T-cell (primary cell): ENCODE results near the gene JAG1. TPM values are rescaled to one million over a fixed set of nuclear protein-coding genes. Genes with fewer than 3 reads are reported as not detected.

ENCODE experiments used
- ATAC-seq, 4 experiments: fragments of 200-7000 bp in 3 of 4; fragments of 150-1000 bp in 1 of 4; cut with Tn5 transposase; replicated peaks in 1 of 4; 1 replicate in 3 of 4; 2 replicates in 1 of 4; pipeline ENCODE4 v1.10.0; 2021; ENCODE audit warnings: moderate library complexity in 3 of 4, mild to moderate bottlenecking in 2 of 4, moderate number of reproducible peaks in 1 of 4
- CTCF ChIA-PET, 2 donors: fragments of 300-600 bp; sonication (Branson Sonifier 250); formaldehyde crosslinking; loops; one replicate each; lab custom pipeline; 2022; ENCODE audit warnings: antibody characterized with exemption in 2 of 2; lab: Charles Lee
- POLR2A ChIA-PET, 2 donors: fragments of 300-600 bp; sonication (Branson Sonifier 250); formaldehyde crosslinking; loops; one replicate each; lab custom pipeline; 2022; ENCODE audit warnings: antibody characterized with exemption in 2 of 2; lab: Charles Lee
- DNase-seq, 35 experiments: peaks; one replicate each; pipeline versions ENCODE4 v3.0.0 to v3.0.0-alpha.2; 2013 to 2023
- H3K27ac ChIP-seq: one replicate; pipeline ENCODE4 v1.5.1; 2013; ENCODE audit warnings: low read length
- H3K27me3 ChIP-seq, 2 experiments: replicated peaks in 1 of 2; 1 replicate in 1 of 2; 2 replicates in 1 of 2; pipeline versions ENCODE4 v1.6.1 to v1.7.0; 2013; ENCODE audit warnings: low read length in 1 of 2, mixed read lengths in 1 of 2; ENCODE audit not compliant: control insufficient read depth in 2 of 2, insufficient read depth in 2 of 2; ENCODE audit errors: extremely low read depth in 1 of 2
- H3K36me3 ChIP-seq, 2 donors: 1 replicate in 1 of 2; 2 replicates in 1 of 2; pipeline versions ENCODE4 v1.6.1 to v1.7.0; 2013; ENCODE audit warnings: low read length in 1 of 2; ENCODE audit not compliant: control insufficient read depth in 2 of 2, insufficient read depth in 1 of 2; ENCODE audit errors: extremely low read depth in 1 of 2
- H3K4me1 ChIP-seq, 2 experiments: 1 replicate in 1 of 2; 2 replicates in 1 of 2; pipeline versions ENCODE4 v1.6.1 to v1.7.0; 2013; ENCODE audit warnings: low read length in 2 of 2, mixed read lengths in 1 of 2; ENCODE audit not compliant: insufficient read depth in 2 of 2, control insufficient read depth in 1 of 2; ENCODE audit errors: extremely low read depth in 1 of 2
- H3K4me3 ChIP-seq, 2 donors: 1 replicate in 1 of 2; 2 replicates in 1 of 2; pipeline versions ENCODE4 v1.5.1 to v1.7.0; 2013; ENCODE audit warnings: mild to moderate bottlenecking in 2 of 2, low read length in 1 of 2, moderate library complexity in 1 of 2; ENCODE audit not compliant: control insufficient read depth in 1 of 2; ENCODE audit errors: extremely low read depth in 1 of 2
- H3K9me3 ChIP-seq: 2 replicates; pipeline ENCODE4 v1.7.0; 2013
- H3K27ac Mint-ChIP-seq, 2 donors: one replicate each; pipeline ENCODE4 v1.8.0; 2020 to 2021; ENCODE audit warnings: mild to moderate bottlenecking in 2 of 2, mixed read lengths in 2 of 2
- H3K27me3 Mint-ChIP-seq, 2 donors: one replicate each; pipeline ENCODE4 v1.8.0; 2021 to 2022; ENCODE audit warnings: mixed read lengths in 2 of 2
- H3K36me3 Mint-ChIP-seq: one replicate; pipeline ENCODE4 v1.8.0; 2021; ENCODE audit warnings: mixed read lengths
- H3K4me1 Mint-ChIP-seq, 3 donors: one replicate each; pipeline ENCODE4 v1.8.0; 2020 to 2022; ENCODE audit warnings: mixed read lengths in 3 of 3, mild to moderate bottlenecking in 1 of 3
- H3K4me3 Mint-ChIP-seq, 3 donors: one replicate each; pipeline ENCODE4 v1.8.0; 2020 to 2022; ENCODE audit warnings: mild to moderate bottlenecking in 3 of 3, mixed read lengths in 3 of 3, moderate library complexity in 3 of 3
- H3K9me3 Mint-ChIP-seq, 3 donors: one replicate each; pipeline ENCODE4 v1.8.0; 2020 to 2022; ENCODE audit warnings: mixed read lengths in 3 of 3
- WGBS: methylation state at CpG from one replicate; pipeline ENCODE4 v1.1.5; 2013; ENCODE audit warnings: missing lambda C conversion rate; ENCODE audit not compliant: insufficient coverage; 5-methylcytosine and 5-hydroxymethylcytosine counted together
- total RNA-seq, 35 experiments: library from RNA in 6 of 35; stranded (reverse) in 6 of 35; fragments of 120-200 nt in 1 of 35; gene quantifications; one replicate each; pipeline versions ENCODE4 v1.2.1 to v1.2.4 and lab custom pipeline; 2013 to 2026

The JAG1 gene
- total RNA-seq, 5 donors from 2014 or later (not counting 1 experiment from before 2014, with no cell fraction given): 0.12 to 1.1 (median 0.56) TPM

DNA sequence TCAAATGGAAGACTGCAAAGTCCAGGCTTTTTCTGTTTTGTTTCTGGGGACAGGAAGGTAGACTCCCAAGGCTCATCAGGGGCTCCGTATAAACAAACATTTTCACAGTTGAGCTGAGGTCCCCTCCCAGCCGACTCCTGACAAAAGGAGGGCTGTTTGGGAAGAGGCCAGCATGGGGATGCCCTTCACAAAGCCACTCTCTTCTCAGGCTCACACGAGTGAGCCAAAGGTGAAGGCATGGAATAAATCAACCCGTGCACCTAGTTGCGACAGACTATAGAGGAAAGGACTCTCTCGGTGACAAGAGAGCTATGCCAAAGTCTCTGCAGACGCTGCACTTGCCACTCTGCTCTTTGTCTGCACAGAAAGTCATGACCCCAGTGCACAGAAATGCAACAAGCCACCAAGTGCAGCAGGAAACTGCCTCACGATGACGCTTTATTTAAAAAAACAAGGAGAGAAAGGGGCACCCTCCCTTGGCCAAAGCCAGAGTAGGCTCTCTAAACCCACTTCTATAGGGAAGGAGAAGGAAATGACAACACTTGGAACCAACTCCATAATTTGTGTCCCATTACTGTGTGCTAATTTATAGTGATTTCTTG is 21.0 kb downstream of the JAG1 start:
- 68% methylated on average over 4 of the region's 9 CpGs for WGBS
- H3K4me3 ChIP-seq: no peak overlapping the region

DNA sequence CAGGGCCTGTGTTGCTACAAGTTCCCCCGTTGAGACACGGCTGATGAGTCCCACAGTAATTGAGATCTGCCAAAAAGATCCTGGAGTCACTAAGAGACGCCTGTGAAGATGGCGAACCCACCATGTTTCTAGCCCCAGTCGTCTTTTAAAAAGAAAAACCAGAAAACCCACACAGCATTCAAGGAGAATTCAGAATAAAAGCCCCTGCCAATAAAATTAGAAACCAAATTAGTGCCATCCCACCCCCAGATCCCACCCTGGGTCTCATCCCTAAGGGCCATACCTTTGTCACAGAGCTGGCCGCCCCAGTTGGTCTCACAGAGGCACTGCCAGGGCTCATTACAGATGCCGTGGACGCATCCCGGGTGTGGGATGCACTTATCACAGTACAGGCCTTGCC is 21.6 kb downstream of the JAG1 start:
- H3K4me1 Mint-ChIP-seq: no peaks in the 10 kb centered on the region
- H3K4me3 ChIP-seq: no peak overlapping the region
- CTCF ChIA-PET: no interaction called here
- H3K4me1 ChIP-seq: peaks cover 0 to 7% of the 10 kb centered on the region in 2 experiments
- no peaks in the 10 kb centered on the region for H3K9me3 Mint-ChIP-seq
- H3K27ac Mint-ChIP-seq: no peak overlapping the region
- ATAC-seq (no peak), DNase-seq (no peak)
- POLR2A ChIA-PET: no interaction called here
- peaks cover 9 to 11% of the 10 kb centered on the region in 2 donors for H3K27me3 Mint-ChIP-seq
- H3K36me3 ChIP-seq: no peaks in the 10 kb centered on the region
- peaks cover 0 to 22% of the 10 kb centered on the region in 2 experiments for H3K27me3 ChIP-seq
- no peak overlapping the region for H3K4me3 Mint-ChIP-seq
- no peaks in the 10 kb centered on the region for H3K36me3 Mint-ChIP-seq
- no peak overlapping the region for H3K27ac ChIP-seq
- H3K9me3 ChIP-seq: no peaks in the 10 kb centered on the region
- WGBS: 91% methylated on average over 9 of the region's 9 CpGs

More for the DNA sequence above, 21.0 kb downstream of the JAG1 start:
- Mint-ChIP-seq H3K27ac (no peak overlapping the region), H3K27me3 (peaks cover 9 to 11% of the 10 kb centered on the region in 2 donors), H3K36me3 (no peaks in the 10 kb centered on the region), H3K4me1 (no peaks in the 10 kb centered on the region), H3K9me3 (no peaks in the 10 kb centered on the region), H3K4me3 (no peak overlapping the region)
- no peak for ATAC-seq
- CTCF ChIA-PET: no interaction called here
- Histone ChIP-seq H3K9me3 (no peaks in the 10 kb centered on the region), H3K4me1 (peaks cover 0 to 7% of the 10 kb centered on the region in 2 experiments), H3K36me3 (no peaks in the 10 kb centered on the region), H3K27me3 (peaks cover 0 to 18% of the 10 kb centered on the region in 2 experiments), H3K27ac (no peak overlapping the region)
- POLR2A ChIA-PET: no interaction called here
- no peak for DNase-seq

DNA sequence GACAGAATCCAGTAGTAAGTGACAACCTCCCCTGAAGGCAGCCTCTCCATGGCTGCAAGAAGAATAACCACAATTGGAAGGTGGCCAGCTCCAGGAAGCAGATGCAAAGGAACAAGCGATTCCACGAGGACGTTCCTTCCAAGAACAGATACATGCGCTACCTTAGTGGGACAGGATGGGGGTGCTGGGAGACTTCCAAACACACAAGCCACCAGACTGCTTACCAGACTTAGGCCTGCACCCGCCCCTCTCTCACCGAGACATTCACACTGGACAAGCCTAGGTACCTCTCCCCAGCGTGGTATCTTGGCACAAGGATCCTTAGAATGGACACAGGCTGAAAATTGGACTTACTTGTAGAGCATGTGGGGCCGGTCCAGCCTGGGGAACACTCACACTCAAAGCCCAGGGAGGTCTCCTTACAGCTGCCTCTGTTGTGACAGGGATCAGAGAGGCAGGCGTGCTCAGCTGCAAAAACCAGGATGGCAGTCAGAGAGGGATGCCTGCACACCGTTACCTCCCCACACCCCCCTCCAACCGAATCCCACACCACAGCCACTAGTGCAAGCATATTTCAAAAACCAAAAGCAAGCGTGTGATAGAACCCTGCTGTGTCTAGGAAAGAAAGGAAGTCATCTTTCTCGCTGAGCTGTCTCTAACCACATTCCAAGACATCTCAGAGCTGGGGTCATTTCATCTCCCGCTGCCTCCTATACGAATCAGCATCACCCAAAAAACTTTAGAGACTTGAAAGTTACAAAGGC is 22.4 kb downstream of the JAG1 start:
- no peaks in the 10 kb centered on the region for H3K9me3 Mint-ChIP-seq
- Histone ChIP-seq H3K27me3 (peaks cover 0 to 22% of the 10 kb centered on the region in 2 experiments), H3K9me3 (no peaks in the 10 kb centered on the region), H3K4me1 (peaks cover 0 to 7% of the 10 kb centered on the region in 2 experiments), H3K36me3 (no peaks in the 10 kb centered on the region), H3K4me3 (no peak overlapping the region), H3K27ac (no peak overlapping the region)
- DNase-seq (no peak), ATAC-seq (no peak)
- 72% methylated on average over 3 of the region's 15 CpGs for WGBS
- H3K27ac Mint-ChIP-seq: no peak overlapping the region
- H3K36me3 Mint-ChIP-seq: no peaks in the 10 kb centered on the region
- H3K4me3 Mint-ChIP-seq: no peak overlapping the region
- POLR2A ChIA-PET: no interaction called here
- H3K27me3 Mint-ChIP-seq: peaks cover 9 to 11% of the 10 kb centered on the region in 2 donors
- CTCF ChIA-PET: no interaction called here
- H3K4me1 Mint-ChIP-seq: no peaks in the 10 kb centered on the region

DNA sequence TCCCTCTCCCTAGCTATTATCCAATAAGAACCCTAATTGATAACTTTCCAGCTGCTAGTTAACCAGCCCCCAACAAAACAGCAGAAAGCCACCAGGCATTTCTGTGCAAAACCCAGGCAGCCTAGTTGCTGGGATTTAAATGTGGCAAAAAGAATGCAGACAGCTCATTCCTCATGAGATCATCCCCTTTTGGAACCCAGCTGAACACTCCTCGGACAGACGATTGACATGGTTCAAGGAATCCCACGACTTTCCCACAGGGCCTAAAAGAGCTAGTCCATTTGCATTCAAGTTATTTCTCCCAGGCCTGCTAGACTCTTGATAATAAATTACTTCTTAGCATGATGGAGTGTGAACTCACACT is 24.0 kb downstream of the JAG1 start:
- ChIA-PET CTCF (no interaction called here), POLR2A (no interaction called here)
- ATAC-seq: no peak
- Mint-ChIP-seq H3K9me3 (no peaks in the 10 kb centered on the region), H3K27ac (no peak overlapping the region), H3K4me3 (no peak overlapping the region), H3K4me1 (no peaks in the 10 kb centered on the region), H3K27me3 (peaks cover 4 to 5% of the 10 kb centered on the region in 2 donors), H3K36me3 (no peaks in the 10 kb centered on the region)
- no peak for DNase-seq
- Histone ChIP-seq H3K9me3 (no peaks in the 10 kb centered on the region), H3K27me3 (peaks cover 0 to 23% of the 10 kb centered on the region in 2 experiments), H3K27ac (no peak overlapping the region), H3K4me3 (no peak overlapping the region), H3K4me1 (peaks cover 0 to 7% of the 10 kb centered on the region in 2 experiments), H3K36me3 (no peaks in the 10 kb centered on the region)
- no CpG with 5 or more reads among the region's 3 CpGs for WGBS

DNA sequence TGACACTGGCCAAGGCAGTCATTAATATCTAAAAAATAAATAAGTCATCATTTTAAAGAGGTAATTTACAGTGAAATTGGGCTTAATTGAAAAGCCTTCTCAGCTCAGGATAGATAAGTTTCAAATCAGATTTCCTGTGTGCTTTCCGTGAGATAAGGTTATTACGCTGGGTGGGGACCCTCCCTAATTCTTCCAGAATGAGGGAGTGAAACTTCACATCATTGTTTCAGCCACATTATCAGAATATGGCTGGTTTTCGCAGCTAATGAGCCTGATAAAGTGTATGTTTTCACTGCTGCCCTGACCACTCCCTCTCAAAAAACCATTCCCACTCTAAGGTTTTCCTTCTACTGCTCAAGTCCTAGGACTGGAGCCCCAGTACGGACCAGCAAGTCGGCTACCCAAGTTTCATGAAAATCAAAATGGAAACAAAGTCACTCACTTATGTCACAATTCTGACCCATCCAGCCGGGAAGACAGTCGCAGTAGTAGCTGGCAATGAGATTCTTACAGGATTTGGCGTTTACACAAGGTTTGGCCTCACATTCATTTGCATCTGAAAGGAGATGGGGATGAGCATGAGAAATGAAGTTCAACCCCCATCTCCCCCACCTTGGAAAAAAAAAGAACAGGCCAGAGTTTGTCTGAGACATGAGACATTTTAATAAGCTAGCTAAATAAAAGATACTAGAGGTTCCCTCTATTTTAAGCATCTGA is 24.6 kb downstream of the JAG1 start:
- Histone ChIP-seq H3K4me3 (no peak overlapping the region), H3K9me3 (no peaks in the 10 kb centered on the region), H3K36me3 (no peaks in the 10 kb centered on the region), H3K27ac (no peak overlapping the region), H3K4me1 (peaks cover 2 to 5% of the 10 kb centered on the region in 2 experiments), H3K27me3 (peaks cover 0 to 23% of the 10 kb centered on the region in 2 experiments)
- ChIA-PET POLR2A (no interaction called here), CTCF (no interaction called here)
- ATAC-seq: no peak
- no peak overlapping the region for H3K27ac Mint-ChIP-seq
- no peaks in the 10 kb centered on the region for H3K9me3 Mint-ChIP-seq
- no peak overlapping the region for H3K4me3 Mint-ChIP-seq
- H3K27me3 Mint-ChIP-seq: no peaks in the 10 kb centered on the region
- WGBS: 100% methylated on average over 1 of the region's 8 CpGs
- H3K4me1 Mint-ChIP-seq: no peaks in the 10 kb centered on the region
- H3K36me3 Mint-ChIP-seq: no peaks in the 10 kb centered on the region
- DNase-seq: no peak

DNA sequence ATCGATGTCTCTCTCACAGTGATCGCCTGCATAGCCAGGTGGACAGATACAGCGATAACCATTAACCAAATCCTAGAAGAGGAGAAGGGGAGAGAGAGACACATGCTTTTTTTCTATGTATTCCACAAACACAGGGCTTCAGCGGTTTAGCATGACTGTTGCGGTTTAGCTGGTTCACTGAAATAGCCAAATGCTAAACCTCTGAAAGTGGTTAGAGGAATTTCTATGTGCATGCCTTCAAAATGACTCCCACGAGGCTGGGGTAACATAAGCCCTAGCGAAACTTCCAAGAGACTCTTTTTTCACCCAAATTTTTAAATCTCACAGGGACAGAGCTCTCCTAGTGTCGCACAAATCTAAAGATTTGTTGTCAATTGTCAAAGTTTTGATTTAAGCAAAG is 25.1 kb downstream of the JAG1 start:
- WGBS: no CpG with 5 or more reads among the region's 8 CpGs
- Histone ChIP-seq H3K4me3 (no peak overlapping the region), H3K36me3 (no peaks in the 10 kb centered on the region), H3K27ac (no peak overlapping the region), H3K9me3 (no peaks in the 10 kb centered on the region), H3K27me3 (peaks cover 0 to 23% of the 10 kb centered on the region in 2 experiments), H3K4me1 (peaks cover 2 to 3% of the 10 kb centered on the region in 2 experiments)
- H3K27me3 Mint-ChIP-seq: no peaks in the 10 kb centered on the region
- CTCF ChIA-PET: no interaction called here
- ATAC-seq (no peak), DNase-seq (no peak)
- POLR2A ChIA-PET: no interaction called here
- H3K9me3 Mint-ChIP-seq: no peaks in the 10 kb centered on the region
- no peak overlapping the region for H3K27ac Mint-ChIP-seq
- H3K4me3 Mint-ChIP-seq: no peak overlapping the region
- no peaks in the 10 kb centered on the region for H3K4me1 Mint-ChIP-seq
- no peaks in the 10 kb centered on the region for H3K36me3 Mint-ChIP-seq
